ENCODE data around the gene PDE6C.

Gene PDE6C

GRCh38 chr10:93703066-93703465, 90.7 kb downstream of the PDE6C start:
- H3K4me3 ChIP-seq (replicated peaks in 1 of 2; ENCODE audit: low read depth in 2 of 2, low read length in 2 of 2), result peak overlapping the region; percentile 70 to 85
- peak; percentile 13 to 29 for DNase-seq (ENCODE audit: low read depth in 2 of 2)
- TF ChIP-seq CTCF (IDR thresholded peaks at IDR 0.05; ENCODE audit: low read depth, low read length), result no peak

GRCh38 chr10:93703841-93704240, 91.5 kb downstream of the PDE6C start:
- no peak for TF ChIP-seq CTCF (IDR thresholded peaks at IDR 0.05; ENCODE audit: low read depth, low read length)
- DNase-seq (ENCODE audit: low read depth in 2 of 2), result no peak
- no peak overlapping the region for H3K4me3 ChIP-seq (replicated peaks in 1 of 2; ENCODE audit: low read depth in 2 of 2, low read length in 2 of 2)

GRCh38 chr10:93704451-93704850, 92.1 kb downstream of the PDE6C start:
- DNase-seq (ENCODE audit: low read depth in 2 of 2), result no peak
- H3K4me3 ChIP-seq (replicated peaks in 1 of 2; ENCODE audit: low read depth in 2 of 2, low read length in 2 of 2), result no peak overlapping the region
- no peak for TF ChIP-seq CTCF (IDR thresholded peaks at IDR 0.05; ENCODE audit: low read depth, low read length)

GRCh38 chr10:93707623-93708022, 95.3 kb downstream of the PDE6C start:
- DNase-seq (ENCODE audit: low read depth in 2 of 2), result no peak
- TF ChIP-seq CTCF (IDR thresholded peaks at IDR 0.05; ENCODE audit: low read depth, low read length), result no peak
- no peak overlapping the region for H3K4me3 ChIP-seq (replicated peaks in 1 of 2; ENCODE audit: low read depth in 2 of 2, low read length in 2 of 2)

- DNase-seq (ENCODE audit: low read depth in 2 of 2), result no peak
- TF ChIP-seq CTCF (IDR thresholded peaks at IDR 0.05; ENCODE audit: low read depth, low read length), result no peak
- H3K4me3 ChIP-seq (replicated peaks in 1 of 2; ENCODE audit: low read depth in 2 of 2, low read length in 2 of 2), result no peak overlapping the region
Observed at GRCh38 chr10:93710333-93710909, 98.1 kb downstream of the PDE6C start.

- DNase-seq (ENCODE audit: low read depth in 2 of 2), result peak; percentile 5 to 76
- no peak for TF ChIP-seq CTCF (IDR thresholded peaks at IDR 0.05; ENCODE audit: low read depth, low read length)
Observed at GRCh38 chr10:93711891-93712290, 99.6 kb downstream of the PDE6C start.

GRCh38 chr10:93712593-93712992, 100.3 kb downstream of the PDE6C start:
- no peak overlapping the region for H3K4me3 ChIP-seq (replicated peaks in 1 of 2; ENCODE audit: low read depth in 2 of 2, low read length in 2 of 2)
- no peak for DNase-seq (ENCODE audit: low read depth in 2 of 2)
- TF ChIP-seq CTCF (IDR thresholded peaks at IDR 0.05; ENCODE audit: low read depth, low read length), result no peak

More at GRCh38 chr10:93711891-93712290, 99.6 kb downstream of the PDE6C start:
- no peak overlapping the region for H3K4me3 ChIP-seq (replicated peaks in 1 of 2; ENCODE audit: low read depth in 2 of 2, low read length in 2 of 2)

Measured in cardiac fibroblast (primary cell).